ENCODE data around the gene ACBD7. TPM values are rescaled to one million over a fixed set of nuclear protein-coding genes. Genes with fewer than 3 reads are reported as not detected.

ACBD7 gene
- total RNA-seq, 1 experiment from 2014 or later = 13.9 TPM

DNA sequence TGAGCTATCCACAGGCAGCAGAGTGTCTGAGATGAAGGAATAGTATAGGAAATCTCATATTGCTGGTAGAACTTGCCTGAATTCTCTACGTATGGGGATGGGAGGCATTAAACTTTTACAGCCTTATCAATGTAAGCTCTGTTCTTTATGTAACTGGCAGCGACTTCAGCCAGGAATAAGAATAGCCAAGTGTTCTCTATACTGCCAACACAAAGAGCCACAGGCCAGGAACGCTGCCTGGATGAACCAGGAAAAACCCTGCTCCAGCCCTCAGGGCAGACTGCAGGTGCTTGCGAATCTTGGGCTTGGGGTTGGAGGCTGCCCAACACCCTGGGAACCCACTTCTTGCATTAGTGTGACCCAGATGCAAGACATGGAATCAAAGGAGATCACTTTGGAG is 50.9 kb downstream of the ACBD7 start:
- intact Hi-C loops (cut with micrococcal nuclease; ENCODE audit: unreplicated experiment) = no loop called here
- no TSS peak for BruUV-seq (replicated peaks)
- no peak overlapping the region for H3K27ac Mint-ChIP-seq (ENCODE audit: unreplicated experiment)
- H3K36me3 Mint-ChIP-seq (ENCODE audit: insufficient read depth, unreplicated experiment) = no peaks in the 10 kb centered on the region
- H3K4me1 ChIP-seq = peaks cover 6% of the 10 kb centered on the region; the same call in 1 of the 2 replicates
- ChIA-PET POLR2A (no interaction called here), CTCF (no interaction called here)
- DNase-seq = no peak
- TF ChIP-seq, protein P1, sequence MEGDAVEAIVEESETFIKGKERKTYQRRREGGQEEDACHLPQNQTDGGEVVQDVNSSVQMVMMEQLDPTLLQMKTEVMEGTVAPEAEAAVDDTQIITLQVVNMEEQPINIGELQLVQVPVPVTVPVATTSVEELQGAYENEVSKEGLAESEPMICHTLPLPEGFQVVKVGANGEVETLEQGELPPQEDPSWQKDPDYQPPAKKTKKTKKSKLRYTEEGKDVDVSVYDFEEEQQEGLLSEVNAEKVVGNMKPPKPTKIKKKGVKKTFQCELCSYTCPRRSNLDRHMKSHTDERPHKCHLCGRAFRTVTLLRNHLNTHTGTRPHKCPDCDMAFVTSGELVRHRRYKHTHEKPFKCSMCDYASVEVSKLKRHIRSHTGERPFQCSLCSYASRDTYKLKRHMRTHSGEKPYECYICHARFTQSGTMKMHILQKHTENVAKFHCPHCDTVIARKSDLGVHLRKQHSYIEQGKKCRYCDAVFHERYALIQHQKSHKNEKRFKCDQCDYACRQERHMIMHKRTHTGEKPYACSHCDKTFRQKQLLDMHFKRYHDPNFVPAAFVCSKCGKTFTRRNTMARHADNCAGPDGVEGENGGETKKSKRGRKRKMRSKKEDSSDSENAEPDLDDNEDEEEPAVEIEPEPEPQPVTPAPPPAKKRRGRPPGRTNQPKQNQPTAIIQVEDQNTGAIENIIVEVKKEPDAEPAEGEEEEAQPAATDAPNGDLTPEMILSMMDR (IDR thresholded peaks at IDR 0.05; ENCODE audit: insufficient read depth in 1 of 2, low read depth in 1 of 2, low read length in 1 of 2, severe bottlenecking in 1 of 2, unreplicated experiment in 1 of 2) = no peak
- no peaks in the 10 kb centered on the region for H3K27me3 ChIP-seq (replicated peaks; ENCODE audit: control insufficient read depth, insufficient read depth, low read length)
- no peaks in the 10 kb centered on the region for H3K9me3 ChIP-seq
- H3K4me3 Mint-ChIP-seq (ENCODE audit: unreplicated experiment) = no peak overlapping the region
- H3K4me3 ChIP-seq (ENCODE audit: low read depth, low read length) = no peak overlapping the region
- H3K27me3 Mint-ChIP-seq (ENCODE audit: insufficient read depth, unreplicated experiment) = no peaks in the 10 kb centered on the region
- H3K9me3 Mint-ChIP-seq (ENCODE audit: unreplicated experiment) = peaks cover 10% of the 10 kb centered on the region
- no peaks in the 10 kb centered on the region for H3K4me1 Mint-ChIP-seq (ENCODE audit: low read depth, unreplicated experiment)
- H3K36me3 ChIP-seq (ENCODE audit: control insufficient read depth, insufficient read depth, low read length) = no peaks in the 10 kb centered on the region

DNA sequence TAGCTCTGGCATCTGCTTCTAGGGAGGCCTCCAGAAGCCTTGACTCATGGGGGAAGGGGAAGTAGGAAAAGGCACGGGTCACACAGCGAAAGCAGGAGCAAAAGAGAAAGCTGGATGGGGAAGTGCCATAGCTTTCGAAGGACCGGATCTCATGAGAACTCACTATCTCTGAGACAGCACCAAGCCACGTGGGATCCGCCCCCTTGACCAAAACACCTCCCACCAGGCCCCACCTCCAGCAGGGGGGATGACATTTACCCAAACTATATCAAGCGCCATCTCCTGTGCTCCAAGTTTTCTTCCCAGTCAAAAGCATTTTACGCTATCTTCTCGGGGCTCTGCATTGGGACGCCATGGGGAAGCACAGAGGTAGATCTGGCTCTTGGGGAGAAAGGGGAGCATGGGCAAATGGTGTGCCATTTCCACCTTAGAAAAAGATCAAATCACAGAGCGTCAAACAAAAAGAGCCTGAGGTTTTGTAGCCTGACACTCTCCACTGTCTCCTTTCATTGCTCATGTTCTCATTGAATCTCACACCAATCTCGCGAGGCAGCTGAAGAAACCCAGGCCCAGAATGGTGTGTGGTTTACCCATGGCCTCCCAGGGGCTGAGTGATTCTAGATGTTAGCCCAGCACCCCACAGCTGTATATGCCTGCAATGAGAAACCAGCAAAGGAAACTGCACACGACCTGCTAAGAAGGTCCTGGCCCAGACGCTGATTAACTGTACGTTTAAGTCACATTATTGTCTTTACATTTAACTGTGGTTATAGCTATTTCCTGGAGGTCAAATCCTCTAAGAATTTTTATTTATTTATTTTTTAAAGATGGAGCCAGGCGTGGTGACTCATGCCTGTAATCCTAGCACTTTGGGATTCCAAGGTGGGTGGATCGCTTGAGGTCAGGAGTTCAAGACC is 52.9 kb downstream of the ACBD7 start:
- intact Hi-C loops (cut with micrococcal nuclease; ENCODE audit: unreplicated experiment) = no loop called here
- no peaks in the 10 kb centered on the region for H3K27me3 Mint-ChIP-seq (ENCODE audit: insufficient read depth, unreplicated experiment)
- H3K4me3 ChIP-seq (ENCODE audit: low read depth, low read length) = no peak overlapping the region
- no peak for DNase-seq
- H3K4me3 Mint-ChIP-seq (ENCODE audit: unreplicated experiment) = no peak overlapping the region
- no peaks in the 10 kb centered on the region for H3K36me3 ChIP-seq (ENCODE audit: control insufficient read depth, insufficient read depth, low read length)
- ChIA-PET POLR2A (no interaction called here), CTCF (no interaction called here)
- no peak overlapping the region for H3K27ac Mint-ChIP-seq (ENCODE audit: unreplicated experiment)
- no peaks in the 10 kb centered on the region for H3K27me3 ChIP-seq (replicated peaks; ENCODE audit: control insufficient read depth, insufficient read depth, low read length)
- H3K4me1 ChIP-seq = peaks cover 6% of the 10 kb centered on the region; the same call in 1 of the 2 replicates
- no TSS peak for BruUV-seq (replicated peaks)
- H3K36me3 Mint-ChIP-seq (ENCODE audit: insufficient read depth, unreplicated experiment) = no peaks in the 10 kb centered on the region
- TF ChIP-seq, protein P1 (IDR thresholded peaks at IDR 0.05; ENCODE audit: insufficient read depth in 1 of 2, low read depth in 1 of 2, low read length in 1 of 2, severe bottlenecking in 1 of 2, unreplicated experiment in 1 of 2) = no peak
- H3K4me1 Mint-ChIP-seq (ENCODE audit: low read depth, unreplicated experiment) = no peaks in the 10 kb centered on the region
- H3K9me3 Mint-ChIP-seq (ENCODE audit: unreplicated experiment) = peaks cover 10% of the 10 kb centered on the region
- H3K9me3 ChIP-seq = no peaks in the 10 kb centered on the region

DNA sequence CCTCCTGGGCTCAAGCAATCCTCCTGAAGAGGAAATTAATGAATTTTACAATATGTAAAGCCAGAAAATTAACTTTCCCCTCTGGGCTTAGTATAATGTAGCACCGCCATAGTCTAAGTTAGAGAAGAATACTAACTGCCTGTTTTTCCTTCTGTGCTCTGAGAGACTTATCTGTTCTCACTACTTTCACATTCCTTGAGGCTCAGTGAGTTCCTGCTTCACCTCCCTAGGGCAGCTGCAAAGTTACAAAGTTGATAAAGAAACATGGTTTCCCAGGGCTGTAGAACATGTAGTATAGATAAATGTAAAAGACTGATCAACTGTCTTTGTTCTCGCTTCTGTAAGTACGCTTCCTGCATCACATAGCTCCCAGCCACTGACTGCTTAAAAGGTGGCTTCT is 60.8 kb downstream of the ACBD7 start:
- Histone ChIP-seq H3K27me3 (replicated peaks; ENCODE audit: control insufficient read depth, insufficient read depth, low read length) (no peaks in the 10 kb centered on the region), H3K4me3 (ENCODE audit: low read depth, low read length) (no peak overlapping the region), H3K9me3 (no peaks in the 10 kb centered on the region), H3K4me1 (peaks cover 20% of the 10 kb centered on the region), H3K36me3 (ENCODE audit: control insufficient read depth, insufficient read depth, low read length) (no peaks in the 10 kb centered on the region)
- TF ChIP-seq, protein P1 (IDR thresholded peaks at IDR 0.05; ENCODE audit: insufficient read depth in 1 of 2, low read depth in 1 of 2, low read length in 1 of 2, severe bottlenecking in 1 of 2, unreplicated experiment in 1 of 2) = no peak
- CTCF ChIA-PET = no interaction called here
- no peaks in the 10 kb centered on the region for H3K9me3 Mint-ChIP-seq (ENCODE audit: unreplicated experiment)
- H3K27me3 Mint-ChIP-seq (ENCODE audit: insufficient read depth, unreplicated experiment) = no peaks in the 10 kb centered on the region
- no TSS peak for BruUV-seq (replicated peaks)
- peaks cover 6% of the 10 kb centered on the region for H3K36me3 Mint-ChIP-seq (ENCODE audit: insufficient read depth, unreplicated experiment)
- H3K27ac Mint-ChIP-seq (ENCODE audit: unreplicated experiment) = no peak overlapping the region
- H3K4me3 Mint-ChIP-seq (ENCODE audit: unreplicated experiment) = no peak overlapping the region
- H3K4me1 Mint-ChIP-seq (ENCODE audit: low read depth, unreplicated experiment) = peaks cover 15% of the 10 kb centered on the region
- no peak for DNase-seq
- intact Hi-C loops (cut with micrococcal nuclease; ENCODE audit: unreplicated experiment) = no loop called here
- POLR2A ChIA-PET = no interaction called here

Other genes starting within 250 kb of the ACBD7 start
- 58.3 and 60.4 TPM in 2 replicates for gene SUV39H2, start 209.9 kb downstream of the ACBD7 start, total RNA-seq (2022)
- gene DCLRE1C, start 134.7 kb downstream of the ACBD7 start, total RNA-seq (2022) = 23.7 and 25.8 TPM in 2 replicates
- gene MEIG1, start 129.4 kb downstream of the ACBD7 start, total RNA-seq (2022) = not detected in 2 replicates
- gene OLAH, start 44.8 kb downstream of the ACBD7 start, total RNA-seq (2022) = not detected in 2 replicates
- gene RPP38, start 8.6 kb upstream of the ACBD7 start, total RNA-seq (2022) = 40.1 and 40.7 TPM in 2 replicates
- gene NMT2, start 79.9 kb upstream of the ACBD7 start, total RNA-seq (2022) = 28.1 and 30.1 TPM in 2 replicates